HG03280 (cell line): ENCODE data around the gene USP2.

ENCODE experiments used
- ATAC-seq: cut with Tn5 transposase; IDR thresholded peaks from one replicate; pipeline ENCODE4 v1.9.1; 2021; ENCODE audit warnings: mild to moderate bottlenecking, moderate library complexity; ENCODE audit not compliant: unreplicated experiment

Gene USP2

GRCh38 chr11:119332111-119332765 lies 49.3 kb downstream of the USP2 start:
- no peak for ATAC-seq

GRCh38 chr11:119330237-119330636 lies 51.3 kb downstream of the USP2 start:
- no peak for ATAC-seq

DNA sequence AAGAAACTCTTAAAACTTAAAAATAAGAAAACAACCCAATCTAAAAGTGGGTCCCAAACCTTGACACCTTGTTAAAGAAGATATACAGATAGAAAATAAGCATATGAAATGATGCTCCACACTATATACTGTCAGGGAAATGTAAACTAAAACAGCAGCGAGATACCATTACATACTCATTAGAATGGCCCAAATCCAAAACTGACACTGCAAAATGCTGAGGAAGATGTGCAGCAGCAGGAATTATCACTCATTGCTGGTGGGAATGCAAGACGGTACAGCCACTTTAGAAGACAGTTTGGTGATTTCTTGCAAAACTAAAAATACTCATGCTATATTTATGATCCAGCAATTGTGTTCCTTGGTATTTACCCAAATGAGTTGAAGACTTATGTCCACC lies 52.2 kb downstream of the USP2 start:
- no peak for ATAC-seq

- no peak for ATAC-seq
Observed at GRCh38 chr11:119324189-119324588, 57.3 kb downstream of the USP2 start.

- no peak for ATAC-seq
Observed at GRCh38 chr11:119323532-119324033, 57.9 kb downstream of the USP2 start.

- no peak for ATAC-seq
Observed at GRCh38 chr11:119322921-119323531, 58.5 kb downstream of the USP2 start.

DNA sequence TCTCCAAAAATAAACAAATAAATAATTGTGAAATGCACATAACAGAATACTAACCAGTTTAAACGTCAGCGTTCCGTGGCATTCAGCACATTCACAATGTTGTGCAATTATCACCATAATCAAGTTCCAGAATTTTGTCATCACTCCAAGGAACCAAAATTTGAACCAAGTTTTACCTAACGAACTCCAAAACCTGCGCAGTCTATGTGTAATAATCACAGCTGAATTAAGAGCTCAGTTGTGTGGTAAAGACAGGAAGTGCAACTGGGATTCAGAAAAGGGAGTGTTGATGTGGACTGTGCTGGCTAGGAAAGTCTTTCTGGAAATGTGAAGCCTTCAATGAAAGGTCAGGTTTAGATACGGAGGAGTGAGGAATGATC lies 59.1 kb downstream of the USP2 start:
- no peak for ATAC-seq

DNA sequence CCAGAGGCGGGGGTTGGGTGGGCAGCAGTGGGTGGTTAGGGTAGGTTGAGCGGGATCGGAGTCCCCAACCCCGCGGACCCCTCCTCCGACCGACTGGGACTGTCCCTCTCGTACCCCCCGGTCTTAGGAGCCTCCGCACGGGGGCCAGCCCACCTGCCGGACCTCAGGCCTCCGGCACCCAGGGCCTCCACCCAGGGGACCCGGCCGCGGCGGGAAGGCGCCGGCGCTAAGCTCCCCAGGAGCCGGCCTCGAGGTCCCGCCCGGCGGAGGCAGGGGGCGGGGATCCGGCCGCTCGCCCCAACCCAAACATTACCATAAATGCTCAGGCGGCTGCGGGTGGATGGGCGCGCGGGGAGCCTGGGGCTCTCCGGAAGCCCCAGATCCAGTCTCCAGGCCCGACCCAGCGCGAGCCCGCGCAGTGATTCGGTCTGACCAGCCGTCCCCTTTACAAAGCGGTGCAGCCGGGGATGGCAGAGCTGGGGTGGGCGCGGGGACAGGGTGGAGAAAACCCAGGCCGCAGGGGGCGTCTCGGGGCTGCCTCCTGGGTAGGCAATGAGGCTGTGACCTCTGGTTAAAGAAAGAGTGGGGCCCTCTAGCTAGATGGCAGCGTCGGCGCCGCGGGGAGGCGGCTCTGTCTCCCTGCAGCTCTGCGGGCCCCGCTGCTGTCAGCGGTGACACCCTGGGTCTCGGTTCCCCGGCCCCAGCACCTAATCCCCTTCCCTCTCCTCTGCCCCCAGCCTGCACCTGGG lies 60.5 kb downstream of the USP2 start:
- ATAC-seq, result peak; percentile 40

- ATAC-seq, result no peak
Observed at GRCh38 chr11:119320240-119320775, 61.2 kb downstream of the USP2 start.

GRCh38 chr11:119319700-119320239 lies 61.7 kb downstream of the USP2 start:
- no peak for ATAC-seq

- ATAC-seq, result no peak
Observed at GRCh38 chr11:119319136-119319699, 62.3 kb downstream of the USP2 start.

GRCh38 chr11:119318240-119319135 lies 63.0 kb downstream of the USP2 start:
- no peak for ATAC-seq

GRCh38 chr11:119317592-119318239 lies 63.8 kb downstream of the USP2 start:
- ATAC-seq, result no peak

DNA sequence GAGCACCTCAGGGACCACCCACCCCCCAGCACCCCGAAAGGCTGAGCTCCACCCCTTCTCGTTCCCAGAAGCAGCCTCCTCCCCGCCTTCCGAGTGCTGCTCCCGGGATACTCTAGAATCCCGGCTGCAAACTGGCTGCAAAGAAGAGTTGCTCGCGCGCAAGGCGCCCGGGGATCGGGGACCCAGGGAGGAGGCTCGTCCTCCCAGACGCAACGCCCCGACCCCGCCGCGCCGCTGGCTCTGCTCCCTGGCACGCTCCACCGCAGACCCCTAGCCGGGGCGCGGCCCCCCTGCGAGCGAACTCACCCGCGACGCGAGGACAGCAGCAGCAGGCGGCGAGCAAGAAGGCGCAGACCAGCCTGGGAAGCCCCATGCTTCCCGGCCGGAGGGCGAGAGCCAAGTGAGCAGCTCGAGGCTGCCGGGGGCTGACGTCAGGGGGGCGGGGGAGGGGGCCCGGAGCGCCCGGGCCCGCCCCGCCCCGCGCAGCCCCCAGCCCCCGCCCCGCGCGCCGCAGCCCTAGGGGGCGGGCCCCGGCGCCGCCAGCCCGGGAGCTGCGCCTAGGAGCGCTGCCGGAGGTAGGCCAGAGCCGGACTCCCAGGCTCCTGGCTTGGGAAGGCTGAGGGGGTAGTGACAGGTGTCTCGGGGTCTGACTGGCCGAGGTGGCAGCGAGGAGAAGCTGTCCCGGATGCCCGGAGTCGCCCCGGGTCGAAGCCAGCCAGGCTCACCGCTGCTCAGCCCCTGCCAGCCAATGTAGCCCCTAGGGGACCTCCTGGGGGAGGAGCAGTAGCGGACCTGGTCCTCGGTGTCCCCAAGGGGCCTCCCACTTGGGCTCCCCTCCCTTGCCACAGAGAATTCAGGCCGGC lies 64.5 kb downstream of the USP2 start, which contains the start of gene MCAM:
MCAM (minus strand) TSS at position 402 of the 863 bp plus-strand sequence; CDS start at position 373, 29 bp downstream.
- no peak for ATAC-seq

- ATAC-seq, result no peak
Observed at GRCh38 chr11:119316016-119316728, 65.3 kb downstream of the USP2 start.

DNA sequence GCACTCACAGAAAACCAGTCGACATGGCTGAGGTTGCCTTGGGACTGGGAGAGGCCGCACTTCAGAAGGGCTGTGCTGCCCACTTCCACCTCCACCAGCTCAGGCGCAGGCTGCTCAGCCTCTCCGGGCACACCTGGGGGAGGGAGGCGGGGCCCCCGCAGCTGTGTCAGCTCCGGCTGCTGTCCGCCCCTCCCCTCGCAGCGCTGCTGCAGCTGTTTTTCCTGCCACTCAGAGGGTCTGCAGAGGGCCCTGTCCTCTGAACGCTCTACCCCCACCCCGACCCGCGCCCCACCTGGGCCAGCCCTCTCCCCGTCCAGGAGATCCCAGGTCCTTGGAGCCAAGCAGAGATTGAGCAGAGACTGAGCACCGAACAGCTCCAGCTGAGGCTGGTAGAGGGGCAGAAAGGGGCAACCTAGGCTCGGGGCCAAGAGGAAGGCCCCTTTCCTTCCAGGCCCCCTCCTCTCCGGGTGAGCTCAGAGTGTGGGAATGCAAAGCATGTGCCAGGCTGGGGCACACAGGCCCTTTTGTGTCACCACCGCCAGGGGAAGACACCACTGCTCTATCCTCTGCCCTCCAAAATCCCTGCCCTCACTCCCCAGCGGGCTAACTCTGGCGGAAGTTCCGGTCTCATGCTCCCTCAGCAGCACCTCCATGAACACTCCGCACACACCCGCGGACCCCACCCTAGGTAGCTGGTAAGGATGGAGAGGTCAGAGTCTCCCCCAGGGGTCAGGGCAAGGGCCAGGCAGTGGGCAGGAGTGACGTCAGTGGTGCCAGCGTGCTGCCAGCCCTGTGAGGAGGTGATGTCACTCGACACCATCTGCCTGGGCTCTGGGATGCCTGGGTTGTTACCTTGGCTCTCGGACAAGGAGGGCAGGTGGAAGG lies 66.1 kb downstream of the USP2 start:
- ATAC-seq, result no peak

GRCh38 chr11:119314726-119315125 lies 66.8 kb downstream of the USP2 start:
- no peak for ATAC-seq
